Measurements from ENCODE around the gene WDR72.

Gene WDR72

DNA sequence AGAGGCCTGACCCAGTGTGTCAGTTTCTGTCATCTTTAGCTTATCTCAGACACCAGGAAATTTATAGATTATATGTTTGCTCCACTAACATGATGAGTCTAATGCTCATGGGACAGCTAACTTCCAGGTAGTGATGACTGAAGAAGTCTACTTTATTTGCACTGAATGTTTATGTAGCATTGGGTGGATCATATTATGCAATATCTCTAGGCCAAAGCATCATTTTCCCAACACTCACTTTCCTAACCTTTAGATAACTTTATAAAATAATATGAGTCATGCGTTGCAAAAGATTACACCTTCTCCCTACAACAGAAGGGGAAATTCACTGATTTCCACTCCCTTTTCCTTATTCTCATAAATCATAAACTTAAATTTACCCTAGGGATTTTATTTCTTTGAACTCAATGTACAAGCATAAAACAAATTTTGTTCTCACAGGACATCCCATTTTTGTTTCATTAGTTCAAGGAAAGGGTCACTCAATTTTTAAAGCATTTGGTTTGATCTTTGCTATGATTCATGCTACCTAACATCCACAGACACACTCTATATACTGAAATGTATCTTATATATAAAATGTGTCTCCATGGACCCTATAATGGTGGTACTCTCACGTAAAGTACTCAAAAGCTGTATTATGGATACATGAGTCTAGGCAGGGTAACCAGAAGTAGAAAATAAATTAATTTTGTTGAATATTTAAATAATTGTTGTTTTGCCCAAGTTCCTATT lies 225.2 kb downstream of the WDR72 start:
- no peaks in the 10 kb centered on the region for H3K27me3 ChIP-seq (ENCODE audit: insufficient read depth, low read length, poor library complexity, severe bottlenecking)
- H3K9ac ChIP-seq (ENCODE audit: low read depth, low read length, poor library complexity, severe bottlenecking): no peak overlapping the region
- H4K20me1 ChIP-seq (ENCODE audit: insufficient read depth, low read length, poor library complexity, severe bottlenecking): no peaks in the 10 kb centered on the region
- no peak overlapping the region for H3K4me3 ChIP-seq (ENCODE audit: low read length, poor library complexity, severe bottlenecking)
- H3K4me1 ChIP-seq (ENCODE audit: insufficient read depth, low read length, poor library complexity, severe bottlenecking): no peaks in the 10 kb centered on the region
- TF ChIP-seq, protein P1, sequence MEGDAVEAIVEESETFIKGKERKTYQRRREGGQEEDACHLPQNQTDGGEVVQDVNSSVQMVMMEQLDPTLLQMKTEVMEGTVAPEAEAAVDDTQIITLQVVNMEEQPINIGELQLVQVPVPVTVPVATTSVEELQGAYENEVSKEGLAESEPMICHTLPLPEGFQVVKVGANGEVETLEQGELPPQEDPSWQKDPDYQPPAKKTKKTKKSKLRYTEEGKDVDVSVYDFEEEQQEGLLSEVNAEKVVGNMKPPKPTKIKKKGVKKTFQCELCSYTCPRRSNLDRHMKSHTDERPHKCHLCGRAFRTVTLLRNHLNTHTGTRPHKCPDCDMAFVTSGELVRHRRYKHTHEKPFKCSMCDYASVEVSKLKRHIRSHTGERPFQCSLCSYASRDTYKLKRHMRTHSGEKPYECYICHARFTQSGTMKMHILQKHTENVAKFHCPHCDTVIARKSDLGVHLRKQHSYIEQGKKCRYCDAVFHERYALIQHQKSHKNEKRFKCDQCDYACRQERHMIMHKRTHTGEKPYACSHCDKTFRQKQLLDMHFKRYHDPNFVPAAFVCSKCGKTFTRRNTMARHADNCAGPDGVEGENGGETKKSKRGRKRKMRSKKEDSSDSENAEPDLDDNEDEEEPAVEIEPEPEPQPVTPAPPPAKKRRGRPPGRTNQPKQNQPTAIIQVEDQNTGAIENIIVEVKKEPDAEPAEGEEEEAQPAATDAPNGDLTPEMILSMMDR (conservative IDR thresholded peaks at IDR 0.05; ENCODE audit: low read length): no peak
- no peak for TF ChIP-seq EZH2phosphoT487 (IDR thresholded peaks at IDR 0.05; ENCODE audit: borderline replicate concordance)
- no peak overlapping the region for H3K4me2 ChIP-seq (ENCODE audit: low read depth, low read length, poor library complexity, severe bottlenecking)
- H3K9me2 ChIP-seq (replicated peaks; ENCODE audit: low read depth, low read length): no peaks in the 10 kb centered on the region
- H3K9me3 ChIP-seq (ENCODE audit: insufficient read depth, low read depth, low read length): no peaks in the 10 kb centered on the region
- no peaks in the 10 kb centered on the region for H3F3A ChIP-seq (ENCODE audit: low read depth)
- no peaks in the 10 kb centered on the region for H3K79me2 ChIP-seq (ENCODE audit: insufficient read depth, low read length)
- no peaks in the 10 kb centered on the region for H3K36me3 ChIP-seq (ENCODE audit: insufficient read depth, low read length)
- no peak overlapping the region for H2AFZ ChIP-seq (ENCODE audit: low read length)

DNA sequence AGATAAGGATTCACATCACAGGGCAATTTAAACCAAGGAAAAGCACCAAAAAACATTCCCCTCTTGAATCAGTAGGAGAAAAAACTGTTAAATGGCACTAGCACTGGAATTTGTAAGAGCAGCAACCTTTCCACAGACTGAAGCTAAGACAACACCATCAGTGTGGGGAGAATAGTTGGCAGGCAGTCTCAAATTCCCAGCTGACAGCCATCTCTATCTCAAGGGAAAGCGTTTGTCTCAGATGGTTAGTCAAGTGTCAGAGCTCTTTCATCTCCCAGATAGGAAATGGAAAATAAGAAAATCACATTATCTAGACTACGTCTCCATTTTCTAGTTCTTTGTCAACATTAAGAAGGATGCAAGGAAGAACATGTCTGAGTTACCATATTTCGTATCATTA lies 228.7 kb downstream of the WDR72 start:
- Histone ChIP-seq H3K4me3 (ENCODE audit: low read length, poor library complexity, severe bottlenecking) (no peak overlapping the region), H3K9ac (ENCODE audit: low read depth, low read length, poor library complexity, severe bottlenecking) (no peak overlapping the region), H3K4me2 (ENCODE audit: low read depth, low read length, poor library complexity, severe bottlenecking) (no peak overlapping the region), H3K27me3 (ENCODE audit: insufficient read depth, low read length, poor library complexity, severe bottlenecking) (no peaks in the 10 kb centered on the region), H4K20me1 (ENCODE audit: insufficient read depth, low read length, poor library complexity, severe bottlenecking) (no peaks in the 10 kb centered on the region), H3K9me3 (ENCODE audit: insufficient read depth, low read depth, low read length) (no peaks in the 10 kb centered on the region), H2AFZ (ENCODE audit: low read length) (no peak overlapping the region), H3F3A (ENCODE audit: low read depth) (no peaks in the 10 kb centered on the region), H3K9me2 (replicated peaks; ENCODE audit: low read depth, low read length) (no peaks in the 10 kb centered on the region), H3K4me1 (ENCODE audit: insufficient read depth, low read length, poor library complexity, severe bottlenecking) (no peaks in the 10 kb centered on the region), H3K36me3 (ENCODE audit: insufficient read depth, low read length) (no peaks in the 10 kb centered on the region), H3K79me2 (ENCODE audit: insufficient read depth, low read length) (no peaks in the 10 kb centered on the region)
- TF ChIP-seq, protein P1 (conservative IDR thresholded peaks at IDR 0.05; ENCODE audit: low read length): no peak
- TF ChIP-seq EZH2phosphoT487 (IDR thresholded peaks at IDR 0.05; ENCODE audit: borderline replicate concordance): no peak

DNA sequence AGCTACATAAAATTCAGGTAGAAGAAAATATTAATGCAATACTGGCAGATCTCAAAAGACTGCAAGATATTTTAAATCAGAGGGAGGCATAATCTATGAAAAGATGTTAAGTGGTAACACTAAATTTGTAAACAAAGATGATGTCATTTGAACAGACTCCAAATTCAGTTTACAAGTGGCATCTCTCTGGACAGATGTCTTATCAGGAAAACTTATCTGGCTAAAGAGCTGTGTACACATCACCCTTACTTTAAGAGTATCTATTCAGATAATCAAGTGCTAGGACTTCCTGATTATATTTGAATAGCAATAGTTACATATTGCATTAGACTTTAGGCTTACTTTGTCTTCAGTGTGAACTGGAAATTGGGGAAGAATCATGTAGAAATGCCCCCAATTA lies 231.5 kb downstream of the WDR72 start:
- H3K4me3 ChIP-seq (ENCODE audit: low read length, poor library complexity, severe bottlenecking): no peak overlapping the region
- no peaks in the 10 kb centered on the region for H3F3A ChIP-seq (ENCODE audit: low read depth)
- H3K9me3 ChIP-seq (ENCODE audit: insufficient read depth, low read depth, low read length): no peaks in the 10 kb centered on the region
- no peak overlapping the region for H2AFZ ChIP-seq (ENCODE audit: low read length)
- no peak overlapping the region for H3K9ac ChIP-seq (ENCODE audit: low read depth, low read length, poor library complexity, severe bottlenecking)
- H3K36me3 ChIP-seq (ENCODE audit: insufficient read depth, low read length): no peaks in the 10 kb centered on the region
- H3K79me2 ChIP-seq (ENCODE audit: insufficient read depth, low read length): no peaks in the 10 kb centered on the region
- TF ChIP-seq EZH2phosphoT487 (IDR thresholded peaks at IDR 0.05; ENCODE audit: borderline replicate concordance): no peak
- TF ChIP-seq, protein P1 (conservative IDR thresholded peaks at IDR 0.05; ENCODE audit: low read length): no peak
- peaks cover under 1% of the 10 kb centered on the region for H3K4me1 ChIP-seq (ENCODE audit: insufficient read depth, low read length, poor library complexity, severe bottlenecking)
- H3K4me2 ChIP-seq (ENCODE audit: low read depth, low read length, poor library complexity, severe bottlenecking): no peak overlapping the region
- H3K27me3 ChIP-seq (ENCODE audit: insufficient read depth, low read length, poor library complexity, severe bottlenecking): no peaks in the 10 kb centered on the region
- no peaks in the 10 kb centered on the region for H3K9me2 ChIP-seq (replicated peaks; ENCODE audit: low read depth, low read length)
- H4K20me1 ChIP-seq (ENCODE audit: insufficient read depth, low read length, poor library complexity, severe bottlenecking): no peaks in the 10 kb centered on the region
